KOPT-K1 (cell line): ENCODE data around the gene SERTAD4.

Source experiments
- H3K27ac ChIP-seq: fragments of 200-600 bp; sonication (generic); 2 replicates; pipeline ENCODE4 v1.5.1; 2016; ENCODE audit warnings: antibody characterized with exemption, mild to moderate bottlenecking, low read depth, low read length; ENCODE audit not compliant: poor library complexity, severe bottlenecking
- H3K36me3 ChIP-seq: fragments of 200-600 bp; sonication (generic); 2 replicates; pipeline ENCODE4 v1.5.1; 2017; ENCODE audit warnings: antibody characterized with exemption, mild to moderate bottlenecking, low read length, moderate library complexity; ENCODE audit not compliant: insufficient read depth
- H3K9me3 ChIP-seq: fragments of 200-600 bp; sonication (generic); 2 replicates; pipeline ENCODE4 v1.5.1; 2017; ENCODE audit warnings: antibody characterized with exemption, low read length, mild to moderate bottlenecking; ENCODE audit not compliant: insufficient read depth, poor library complexity, severe bottlenecking

Gene SERTAD4

DNA sequence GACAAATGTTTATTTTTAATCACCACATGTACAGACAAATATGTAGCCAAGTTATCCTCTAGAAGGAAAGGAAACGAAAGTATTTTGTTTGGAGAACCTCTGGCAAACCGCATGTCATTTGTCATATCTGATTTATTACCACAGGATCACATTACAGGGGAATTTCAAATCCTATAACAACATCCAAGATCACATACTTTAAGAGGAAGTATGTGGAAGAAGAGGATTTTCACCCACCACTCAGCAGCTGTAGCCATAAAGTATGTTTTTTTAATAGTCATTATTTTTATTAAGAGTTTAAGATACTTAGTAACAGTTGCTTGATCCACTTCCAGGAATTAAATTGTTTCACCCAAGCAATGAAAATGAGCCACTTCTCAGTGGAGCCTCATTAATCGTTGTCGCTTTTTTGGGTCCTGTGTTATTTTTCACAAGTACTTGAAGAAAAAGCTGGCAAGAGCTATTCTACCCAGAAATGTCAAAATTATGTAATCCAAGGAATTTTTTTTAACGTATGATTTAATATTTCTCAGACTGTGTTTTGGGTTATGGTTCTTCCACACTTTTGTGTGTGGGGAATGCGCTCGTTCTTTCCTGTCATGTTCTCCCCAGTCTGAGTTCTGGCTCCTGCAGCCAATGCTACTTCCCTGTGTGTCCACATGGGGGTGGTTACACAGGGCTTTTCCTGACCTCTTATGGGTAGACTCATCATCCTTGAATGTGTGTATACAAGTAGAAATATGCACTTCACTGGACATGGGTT, 6.9 kb downstream of the SERTAD4 start:
- Histone ChIP-seq H3K27ac (no peak overlapping the region), H3K36me3 (no peaks in the 10 kb centered on the region), H3K9me3 (no peaks in the 10 kb centered on the region)

DNA sequence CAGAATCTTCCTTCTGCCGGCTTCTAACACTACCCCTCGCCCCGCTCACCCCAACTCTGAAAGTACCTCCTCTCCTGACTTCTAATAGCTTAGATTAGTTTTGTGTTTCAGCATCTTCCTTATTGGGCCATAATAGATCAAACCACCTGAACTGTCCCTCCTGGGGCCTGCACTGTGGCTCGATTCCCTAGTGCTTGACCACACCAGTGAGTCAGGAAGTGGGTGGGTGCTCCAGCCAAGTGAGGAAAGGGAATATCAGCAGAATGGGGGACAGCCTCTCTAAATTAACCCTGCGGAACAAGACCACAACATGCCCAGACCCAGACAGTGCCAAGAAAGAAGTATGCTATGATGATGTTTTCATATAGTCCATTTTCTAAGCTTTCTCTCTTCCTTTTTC, 8.5 kb downstream of the SERTAD4 start:
- H3K36me3 ChIP-seq: no peaks in the 10 kb centered on the region

DNA sequence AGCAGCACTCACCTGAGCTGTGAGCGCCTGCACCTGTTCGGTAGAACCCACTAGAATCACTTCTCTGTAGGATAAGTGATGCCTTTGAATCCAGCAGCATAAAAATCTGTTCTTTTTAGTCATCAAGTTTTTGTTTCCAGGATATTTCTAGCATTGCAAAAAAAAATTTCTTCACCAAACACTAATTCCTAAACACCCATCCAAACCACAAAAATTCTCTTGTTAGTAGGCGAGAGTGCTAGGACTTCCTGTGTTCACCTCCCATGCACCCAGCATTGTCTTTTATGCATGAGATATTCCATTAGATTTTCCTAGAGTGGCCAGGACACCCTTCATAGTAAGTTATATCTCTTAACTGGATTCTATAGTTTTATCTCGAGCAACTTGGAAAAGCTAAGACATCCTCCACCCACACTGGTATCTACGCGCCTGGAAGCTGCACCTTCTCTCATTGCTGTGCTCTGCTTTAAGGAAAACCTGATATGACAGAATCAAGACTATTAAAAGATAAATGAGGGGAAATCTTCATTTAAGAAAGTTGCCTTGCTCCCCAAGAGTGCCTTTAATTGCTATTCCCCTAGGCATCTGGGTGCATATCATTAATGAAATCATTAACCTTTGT, 12.3 kb downstream of the SERTAD4 start:
- no peaks in the 10 kb centered on the region for H3K9me3 ChIP-seq
- no peak overlapping the region for H3K27ac ChIP-seq
- H3K36me3 ChIP-seq: no peaks in the 10 kb centered on the region

More for the DNA sequence above, 8.5 kb downstream of the SERTAD4 start:
- no peaks in the 10 kb centered on the region for H3K9me3 ChIP-seq
- H3K27ac ChIP-seq: no peak overlapping the region

DNA sequence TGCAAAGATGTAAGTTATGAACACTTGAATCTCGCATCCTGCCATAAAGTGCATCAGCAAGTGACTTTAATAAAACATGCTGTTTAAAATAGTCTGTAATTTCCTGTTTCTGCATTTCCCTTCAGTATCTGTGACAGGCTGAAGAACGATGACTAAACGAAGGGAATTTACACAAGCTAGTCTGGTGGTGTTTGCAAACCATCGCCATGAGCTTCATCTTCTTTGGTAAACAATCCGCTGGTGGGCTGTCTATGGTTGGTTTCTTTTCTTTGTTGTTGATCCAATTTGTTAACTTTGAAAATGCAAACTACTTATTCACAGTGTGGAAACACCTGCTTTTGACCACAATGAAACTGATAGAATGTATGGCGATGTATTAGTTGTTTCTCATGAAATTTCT, 13.9 kb downstream of the SERTAD4 start:
- H3K36me3 ChIP-seq: no peaks in the 10 kb centered on the region
- H3K27ac ChIP-seq: no peak overlapping the region
- no peaks in the 10 kb centered on the region for H3K9me3 ChIP-seq

DNA sequence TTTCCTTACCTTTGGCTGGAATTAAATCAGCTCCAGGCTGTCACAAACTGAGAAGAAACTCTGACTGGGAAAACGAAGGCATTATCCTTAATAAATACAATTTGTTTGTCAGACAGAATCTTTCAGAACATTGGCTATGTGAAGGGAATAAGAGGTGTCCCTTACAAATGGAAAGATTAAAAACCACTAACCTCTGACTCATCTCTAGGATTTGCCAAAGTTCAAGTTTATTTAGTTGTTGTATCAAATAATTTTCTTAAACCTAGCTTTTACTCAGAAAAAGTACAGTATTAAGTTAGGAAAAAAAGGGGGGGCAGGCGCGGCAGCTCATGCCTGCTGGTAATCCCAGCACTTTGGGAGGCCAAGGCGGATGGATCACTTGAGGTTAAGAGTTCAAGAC, 15.7 kb downstream of the SERTAD4 start:
- no peaks in the 10 kb centered on the region for H3K36me3 ChIP-seq
- no peaks in the 10 kb centered on the region for H3K9me3 ChIP-seq
- no peak overlapping the region for H3K27ac ChIP-seq

DNA sequence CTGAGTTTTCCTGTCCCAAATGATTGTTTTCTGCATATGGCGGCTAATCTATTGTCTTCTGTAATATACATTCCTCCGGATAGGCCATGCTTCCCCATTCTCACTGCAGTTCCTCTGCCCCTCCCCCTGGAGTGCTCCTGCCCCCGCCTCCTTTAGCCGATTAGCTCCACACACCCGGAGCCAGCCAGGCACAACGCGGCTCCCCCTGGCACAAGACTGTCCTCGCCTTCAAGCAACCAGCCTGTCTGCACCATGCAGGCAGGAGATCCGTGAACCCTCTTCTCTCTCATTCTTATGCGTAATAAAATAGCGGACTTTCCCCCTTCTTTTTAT, 18.0 kb downstream of the SERTAD4 start:
- Histone ChIP-seq H3K27ac (no peak overlapping the region), H3K9me3 (no peaks in the 10 kb centered on the region), H3K36me3 (no peaks in the 10 kb centered on the region)

DNA sequence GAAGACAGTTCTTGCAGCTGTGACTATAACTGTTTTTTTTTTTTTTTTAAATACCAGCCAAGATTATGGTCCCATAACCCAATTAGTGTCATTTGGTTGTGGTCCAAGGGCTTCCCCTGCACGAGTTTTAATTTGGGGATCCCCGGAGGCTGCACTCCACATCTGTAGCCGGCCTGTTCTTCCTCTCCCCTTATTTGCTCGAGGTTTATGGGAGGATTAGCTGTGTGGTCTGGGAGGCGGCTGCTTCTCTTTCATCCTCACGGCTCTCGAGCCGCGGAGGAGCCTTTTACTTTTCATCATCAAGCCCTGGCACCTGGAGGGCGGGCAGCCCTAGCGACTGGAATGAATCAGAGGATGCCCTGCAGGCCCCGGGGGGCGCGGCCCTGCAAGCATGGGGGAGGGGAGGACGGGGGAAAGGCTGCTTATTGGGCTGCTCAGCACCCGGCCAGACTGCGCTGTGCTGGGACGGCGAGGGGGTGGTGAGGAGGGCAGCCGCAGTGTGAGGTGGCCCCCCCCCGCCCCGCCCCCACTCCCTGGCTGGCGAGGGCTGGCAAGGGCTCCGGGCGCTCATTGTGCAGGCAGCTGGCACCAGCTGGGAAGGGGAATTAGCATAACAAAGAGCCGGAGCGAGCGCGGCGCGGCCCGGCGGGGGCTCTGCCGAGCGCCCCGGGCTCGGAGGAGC, 18.5 kb downstream of the SERTAD4 start:
- Histone ChIP-seq H3K36me3 (no peaks in the 10 kb centered on the region), H3K27ac (no peak overlapping the region), H3K9me3 (no peaks in the 10 kb centered on the region)

DNA sequence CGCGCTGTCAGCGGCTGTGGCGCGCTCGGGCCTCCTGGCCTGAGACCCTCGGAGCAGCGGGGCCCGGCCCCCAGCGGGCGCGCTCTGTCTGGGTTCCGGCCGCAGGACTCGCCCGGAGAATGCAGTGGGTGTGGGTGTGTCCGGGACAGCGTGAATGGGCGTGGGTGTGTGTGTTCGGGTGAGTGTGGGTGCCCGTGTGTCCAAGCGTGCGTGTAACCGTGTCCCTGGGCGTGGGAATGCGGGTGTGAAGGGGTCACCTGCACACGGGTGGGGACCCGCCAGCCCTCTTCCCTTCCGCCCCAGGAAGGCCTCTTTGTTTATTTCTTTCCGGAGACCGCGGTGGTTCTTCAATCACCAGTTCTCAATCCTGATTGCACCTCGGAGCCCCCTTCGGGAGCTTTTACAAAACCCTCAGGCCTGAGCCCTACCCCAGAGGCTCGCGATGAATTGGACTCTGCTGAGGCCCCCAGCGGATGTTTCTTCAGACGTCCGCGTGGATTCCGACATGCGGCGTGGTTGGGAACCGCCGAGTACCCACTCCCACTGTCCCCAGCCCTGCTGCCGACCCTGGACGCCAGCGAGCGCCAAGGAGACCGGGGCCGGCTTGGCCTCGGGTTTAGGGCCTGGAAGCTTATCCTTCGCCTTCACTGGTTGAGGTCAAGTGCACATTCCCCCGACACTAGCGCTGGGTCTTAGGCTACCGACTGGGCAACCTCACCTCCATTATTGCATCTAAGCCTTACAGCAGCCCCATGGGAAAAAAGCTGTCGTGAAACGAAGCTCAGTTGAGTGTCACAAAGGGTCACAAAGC, 19.3 kb downstream of the SERTAD4 start:
- Histone ChIP-seq H3K9me3 (no peaks in the 10 kb centered on the region), H3K27ac (no peak overlapping the region), H3K36me3 (no peaks in the 10 kb centered on the region)

DNA sequence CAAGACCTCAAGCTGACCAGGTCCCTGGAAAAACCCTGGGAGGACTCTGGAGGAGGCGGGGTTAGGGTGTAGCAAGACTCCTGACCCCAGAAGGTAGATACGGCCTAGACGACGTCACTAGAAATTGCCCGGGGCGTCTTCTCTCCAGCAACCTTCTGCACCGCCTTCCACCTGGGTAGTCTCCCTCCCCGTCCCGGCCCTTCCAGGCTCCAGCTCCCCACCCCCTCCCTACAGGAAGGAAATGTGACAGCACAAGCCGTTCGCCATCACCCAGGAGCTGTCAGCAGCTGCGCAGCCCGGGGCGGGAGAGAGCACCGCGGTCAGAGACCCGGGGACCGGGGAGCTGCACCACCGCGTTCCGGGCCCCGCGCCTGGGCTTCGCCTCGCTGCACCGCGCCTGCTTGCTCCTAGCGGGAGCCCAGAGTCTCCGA, 20.0 kb downstream of the SERTAD4 start:
- Histone ChIP-seq H3K27ac (no peak overlapping the region), H3K9me3 (no peaks in the 10 kb centered on the region), H3K36me3 (no peaks in the 10 kb centered on the region)

DNA sequence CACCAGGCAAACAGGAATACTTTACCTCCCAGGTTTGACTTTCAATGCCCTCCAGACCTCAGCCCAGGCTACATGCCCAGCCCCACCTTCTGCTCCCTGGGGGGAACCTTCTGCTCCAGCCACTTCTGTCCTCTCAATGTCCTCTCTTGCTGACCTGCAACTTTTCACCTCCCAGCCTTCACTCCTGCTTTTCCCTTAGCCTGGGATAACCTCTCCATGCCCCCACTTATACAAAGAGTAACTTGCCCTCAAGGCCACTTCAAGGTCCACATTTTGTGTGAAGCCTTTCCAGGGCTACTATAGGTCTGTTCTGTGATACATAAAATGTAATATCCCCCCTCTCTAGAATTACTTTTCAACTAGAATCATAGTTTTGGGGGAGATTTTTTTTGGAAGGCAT, 21.7 kb downstream of the SERTAD4 start:
- no peak overlapping the region for H3K27ac ChIP-seq
- no peaks in the 10 kb centered on the region for H3K9me3 ChIP-seq
- H3K36me3 ChIP-seq: no peaks in the 10 kb centered on the region

DNA sequence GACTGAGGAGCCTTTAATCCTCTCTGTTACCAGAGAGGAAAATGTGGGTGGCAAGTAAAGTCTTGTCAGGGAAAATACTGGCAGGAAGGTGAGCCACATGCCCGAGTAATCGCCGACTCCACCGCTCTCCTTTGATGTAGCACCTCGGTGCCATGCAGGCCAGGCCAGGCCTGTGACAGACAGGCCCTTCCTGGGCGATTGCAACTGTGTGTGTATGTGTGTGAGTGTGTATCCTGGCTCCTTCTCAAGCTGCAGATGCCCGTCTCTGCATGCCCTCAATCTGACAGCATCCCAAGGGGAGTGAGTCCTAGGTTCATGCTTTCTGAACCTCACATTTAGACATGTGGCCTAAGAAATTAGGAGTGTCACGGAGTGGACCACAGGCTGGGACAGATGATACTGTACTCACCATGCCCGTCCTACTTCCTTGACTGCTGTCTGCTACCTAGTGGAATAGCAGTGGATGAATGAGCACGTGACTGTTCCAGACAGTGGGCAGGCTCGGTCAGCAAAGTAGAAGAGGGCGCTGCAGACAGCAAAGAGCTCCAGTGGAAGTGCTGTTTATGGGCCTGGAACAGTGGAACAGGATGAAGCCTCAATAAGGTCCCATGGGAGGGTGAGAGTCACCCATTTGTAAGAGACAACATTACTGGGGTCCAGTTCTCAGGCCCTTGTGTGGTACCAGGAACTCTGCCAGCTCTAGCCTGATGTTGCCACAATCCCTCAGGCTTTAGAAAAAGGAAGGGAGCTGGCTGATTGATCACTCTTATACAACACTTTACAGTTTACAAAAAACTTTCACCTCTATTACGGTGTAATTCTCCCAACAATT, 25.3 kb downstream of the SERTAD4 start:
- Histone ChIP-seq H3K27ac (no peak overlapping the region), H3K36me3 (no peaks in the 10 kb centered on the region), H3K9me3 (no peaks in the 10 kb centered on the region)

DNA sequence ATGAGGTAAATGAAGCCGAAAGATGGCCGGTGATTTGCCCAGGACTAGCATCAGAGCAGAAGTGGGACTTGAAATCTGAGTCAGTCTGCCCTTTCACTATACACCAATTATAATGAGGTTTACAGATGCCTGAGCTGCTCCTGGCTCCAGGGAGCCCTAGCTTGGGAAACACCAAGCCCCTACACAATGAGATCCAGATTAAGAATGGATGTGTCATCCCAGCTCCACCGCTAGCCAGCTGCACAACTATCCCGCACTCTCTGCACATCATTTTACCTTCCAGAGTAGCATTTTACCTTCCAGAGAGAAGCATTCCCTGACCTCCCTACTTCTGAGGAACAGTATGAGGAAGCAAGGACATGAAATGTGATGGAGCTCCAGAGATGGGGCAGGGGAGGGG, 27.0 kb downstream of the SERTAD4 start:
- H3K27ac ChIP-seq: no peak overlapping the region
- H3K36me3 ChIP-seq: no peaks in the 10 kb centered on the region
- no peaks in the 10 kb centered on the region for H3K9me3 ChIP-seq

DNA sequence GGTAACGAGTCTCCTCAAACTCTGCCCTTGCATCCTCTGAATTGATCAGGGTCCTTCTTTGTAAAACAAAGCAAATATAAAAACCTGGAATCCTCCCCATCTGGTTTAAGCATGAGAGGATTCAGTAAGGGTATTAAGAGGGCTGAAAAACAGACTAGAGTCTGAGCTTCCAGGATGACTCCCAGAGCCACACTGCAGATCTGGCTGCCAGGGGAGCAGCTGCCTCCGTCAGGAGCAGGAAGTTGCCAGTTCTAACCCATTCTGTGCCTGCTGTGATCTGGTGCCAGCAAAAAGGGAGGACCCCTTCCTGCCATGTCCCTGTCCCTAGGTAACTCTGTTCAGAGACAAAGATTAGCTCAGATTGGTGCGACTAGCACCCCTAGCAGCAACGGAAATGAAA, 27.5 kb downstream of the SERTAD4 start:
- H3K27ac ChIP-seq: no peak overlapping the region
- no peaks in the 10 kb centered on the region for H3K9me3 ChIP-seq
- no peaks in the 10 kb centered on the region for H3K36me3 ChIP-seq

DNA sequence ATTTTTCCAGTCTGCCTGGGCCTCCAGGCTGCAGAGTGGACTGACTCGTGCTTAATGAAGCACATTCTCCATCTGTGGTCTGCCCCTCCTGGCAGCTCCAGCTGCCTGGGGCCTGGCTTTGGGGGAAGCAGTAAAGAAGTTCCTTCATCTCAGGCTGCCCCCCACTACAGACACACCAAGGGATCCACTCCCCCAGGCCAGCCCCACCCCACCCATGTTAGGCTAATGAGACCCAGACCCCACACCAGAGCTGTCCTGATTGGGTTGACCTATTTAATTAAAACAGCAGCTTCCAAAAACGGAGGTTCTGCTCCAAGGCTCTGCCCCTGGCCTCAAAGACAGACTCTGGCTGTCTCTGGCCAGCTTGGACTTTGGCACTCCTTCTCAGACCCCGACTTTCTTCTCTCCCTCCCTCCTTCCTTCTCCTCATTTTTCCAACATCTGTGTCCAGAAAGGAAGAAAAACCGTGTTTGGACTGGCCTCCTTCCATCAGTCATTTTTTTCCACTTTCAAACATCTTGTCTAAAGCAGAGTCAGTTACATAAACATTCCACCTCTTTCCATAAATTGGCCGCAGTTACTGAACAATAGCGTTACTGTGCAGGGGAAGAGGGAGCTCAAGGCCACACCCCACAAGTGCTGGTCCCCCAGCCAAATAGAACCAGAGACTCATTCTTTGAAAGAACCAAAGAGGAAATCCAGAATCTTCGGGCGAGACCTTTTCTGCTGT, 29.7 kb downstream of the SERTAD4 start:
- Histone ChIP-seq H3K36me3 (no peaks in the 10 kb centered on the region), H3K27ac (no peak overlapping the region), H3K9me3 (no peaks in the 10 kb centered on the region)
